HG02623 (cell line): Measurements from ENCODE around the gene SNX8.

Experiments
- ATAC-seq: cut with Tn5 transposase; IDR thresholded peaks from one replicate; pipeline ENCODE4 v1.9.1; 2021; ENCODE audit warnings: moderate library complexity; ENCODE audit not compliant: unreplicated experiment

The SNX8 gene

DNA sequence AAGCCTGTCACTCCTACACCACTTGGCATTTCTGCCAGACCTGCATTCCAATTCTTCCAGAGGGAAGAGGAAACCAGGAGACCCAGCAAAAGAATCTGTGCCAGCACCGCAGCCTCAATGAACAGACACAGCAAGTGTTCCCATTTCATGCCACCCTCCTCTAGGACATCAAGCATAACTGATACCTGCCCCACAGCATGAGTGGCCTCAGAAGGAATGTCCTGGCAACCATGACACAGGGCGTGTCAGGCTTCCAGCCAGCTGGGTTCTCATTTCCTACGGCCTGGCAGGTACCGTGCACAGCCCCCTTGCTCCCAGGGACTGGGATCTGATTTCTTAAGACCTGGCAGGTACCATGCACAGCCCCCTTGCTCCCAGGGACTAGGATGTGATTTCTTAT lies 89.3 kb downstream of the SNX8 start:
- ATAC-seq: no peak

DNA sequence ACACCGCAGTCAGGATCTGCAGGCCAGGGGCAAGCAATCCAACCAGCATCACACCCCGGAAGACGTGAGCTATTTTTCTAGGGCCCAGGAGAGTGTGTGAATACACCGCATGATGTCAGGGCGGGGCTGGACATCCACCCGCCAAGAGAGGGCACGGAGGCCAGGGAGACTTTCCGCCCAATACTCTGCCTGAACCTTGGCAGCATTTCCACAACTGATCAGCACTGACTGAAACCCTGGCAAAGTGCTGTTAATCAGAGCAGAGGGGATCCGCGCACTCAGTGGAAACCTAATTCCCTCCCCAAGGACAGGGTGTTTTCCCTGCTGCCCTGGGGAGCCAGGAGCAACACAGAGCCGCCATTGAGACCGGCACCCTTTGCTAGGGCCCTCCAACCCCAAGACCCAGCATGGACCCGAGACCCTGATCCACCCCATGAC lies 89.7 kb downstream of the SNX8 start:
- ATAC-seq: no peak

DNA sequence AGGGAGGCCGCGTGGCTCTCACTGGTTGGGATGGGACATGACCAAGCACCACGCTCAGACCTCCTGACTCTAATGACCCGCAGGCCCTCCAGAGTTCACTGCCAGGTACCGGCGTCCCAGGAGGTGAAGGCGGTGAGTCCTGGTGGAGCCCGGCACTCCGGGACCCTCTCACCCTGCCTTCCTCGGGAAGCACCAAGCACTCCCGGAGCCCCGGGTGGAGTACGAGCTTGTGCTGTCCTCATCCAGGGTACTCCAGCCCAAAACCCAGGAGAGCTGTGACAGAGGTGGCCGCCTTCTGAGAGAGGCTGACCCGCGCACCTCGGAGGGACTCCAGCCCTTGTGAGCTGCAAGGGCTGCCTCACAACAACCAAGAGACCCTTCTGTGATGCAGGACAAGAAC lies 90.9 kb downstream of the SNX8 start:
- no peak for ATAC-seq

DNA sequence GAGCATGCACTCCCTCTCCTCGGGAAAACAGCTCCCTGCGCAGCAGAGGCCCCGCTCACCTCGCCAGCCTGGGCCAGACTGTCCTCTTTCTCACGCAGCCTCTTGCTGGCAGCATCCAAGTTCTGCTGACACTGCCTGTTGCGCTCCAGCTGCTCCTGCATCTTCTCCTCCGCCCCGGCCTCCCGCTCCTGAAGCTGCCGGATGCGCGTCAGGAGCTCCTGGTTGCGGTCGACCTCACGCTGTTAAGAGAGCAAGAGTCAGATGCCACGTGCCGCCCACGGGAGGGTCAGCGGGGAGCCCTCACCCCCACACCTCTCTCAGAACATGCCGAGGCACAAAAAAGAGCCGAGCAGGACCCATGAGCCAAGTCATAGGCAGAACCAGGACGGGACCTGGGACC lies 91.7 kb downstream of the SNX8 start:
- ATAC-seq: no peak

DNA sequence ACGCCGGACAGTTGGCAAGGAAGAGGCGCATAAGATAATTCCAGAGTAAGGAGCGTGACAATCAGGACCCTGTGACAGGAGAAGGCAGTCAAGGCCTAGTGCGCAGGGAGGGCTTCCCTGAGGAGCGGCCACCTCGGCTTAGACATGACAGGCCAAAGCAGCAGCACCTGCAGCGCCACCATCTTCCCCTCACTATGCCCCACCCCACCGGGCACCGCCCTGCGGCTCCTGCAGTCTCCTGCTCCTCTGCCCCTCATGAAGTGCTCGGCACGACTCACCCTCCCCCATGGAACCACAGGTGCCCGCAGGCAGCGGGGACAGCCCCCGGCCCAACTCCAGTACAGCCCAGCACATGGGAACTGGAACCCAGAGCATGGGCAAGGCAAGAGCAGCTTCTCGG lies 93.3 kb downstream of the SNX8 start:
- ATAC-seq: no peak

DNA sequence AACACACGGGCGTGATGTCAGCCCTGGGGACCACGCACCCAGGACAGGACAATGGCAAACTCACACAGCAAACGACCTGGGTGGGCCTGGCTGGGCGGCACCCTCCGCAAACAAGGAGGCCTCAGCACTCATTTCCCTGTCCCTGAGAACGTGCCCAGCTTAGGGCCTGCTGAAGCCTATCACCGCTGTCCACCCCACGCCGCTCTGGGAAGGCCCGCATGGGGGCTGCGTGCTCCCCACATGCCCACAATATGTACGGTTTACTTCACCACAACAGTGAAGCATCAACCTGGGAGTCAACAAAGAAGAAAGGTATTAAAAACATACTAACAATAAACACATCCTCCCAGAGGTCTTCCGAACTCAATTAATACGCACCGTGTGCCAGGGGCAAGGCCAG lies 93.7 kb downstream of the SNX8 start:
- ATAC-seq: no peak

DNA sequence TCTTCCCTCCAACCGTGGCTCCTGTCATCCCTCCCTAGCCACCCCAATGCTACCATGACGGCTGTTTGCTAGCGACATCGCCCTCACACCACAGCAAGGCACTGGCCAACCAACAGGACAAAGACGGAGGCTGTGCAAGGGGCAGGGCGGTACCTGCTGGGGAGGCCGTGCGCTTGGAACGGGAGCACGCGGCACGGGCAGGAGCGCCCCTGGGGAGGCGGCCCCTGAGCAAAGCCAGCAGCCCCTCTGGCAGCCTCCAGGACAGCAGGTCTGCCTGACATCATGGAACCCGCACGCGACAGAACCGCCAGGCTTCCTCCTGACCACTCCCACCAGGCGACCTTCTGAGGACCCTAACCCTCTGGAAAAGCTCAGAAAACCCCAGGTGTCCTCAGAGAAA lies 94.2 kb downstream of the SNX8 start:
- no peak for ATAC-seq

DNA sequence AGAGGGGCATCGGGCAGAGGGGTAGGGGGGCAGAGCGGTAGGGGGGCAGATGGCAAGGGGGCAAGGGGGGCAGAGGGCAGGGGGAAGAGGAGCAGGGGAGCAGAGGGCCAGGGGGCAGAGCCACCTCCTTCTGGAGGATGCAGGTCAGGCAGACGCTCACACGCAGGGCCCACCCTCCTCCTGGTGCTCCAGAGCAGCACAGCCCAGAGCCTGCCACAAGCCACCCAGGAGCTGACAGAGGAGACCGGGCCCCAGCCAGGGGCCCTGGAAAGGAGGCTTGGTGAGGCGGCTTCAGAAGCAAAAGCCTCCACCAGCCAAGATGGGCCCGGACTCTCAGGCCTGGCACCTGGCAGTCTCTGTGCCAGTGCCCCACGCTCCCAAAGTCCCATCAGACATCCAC lies 94.6 kb downstream of the SNX8 start:
- no peak for ATAC-seq

DNA sequence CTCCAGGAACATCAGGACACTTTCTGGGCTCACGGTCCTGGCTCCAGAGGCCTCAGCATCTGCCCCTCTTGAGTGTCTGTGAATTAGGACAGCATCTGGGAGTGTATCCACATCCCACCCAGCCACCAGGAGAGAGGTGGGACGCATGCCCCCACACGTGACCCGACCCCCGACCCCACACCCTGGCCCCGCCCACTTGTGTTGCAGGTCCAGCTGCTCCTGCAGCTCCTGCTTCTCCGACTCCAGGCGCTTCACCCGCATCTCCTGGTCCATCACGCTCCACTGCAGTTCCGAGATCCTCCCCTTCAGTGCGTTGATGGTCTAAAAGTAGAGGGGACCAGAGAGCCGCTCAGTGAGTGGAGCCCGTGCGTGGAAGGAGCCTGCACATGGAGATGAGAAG lies 95.1 kb downstream of the SNX8 start:
- no peak for ATAC-seq

DNA sequence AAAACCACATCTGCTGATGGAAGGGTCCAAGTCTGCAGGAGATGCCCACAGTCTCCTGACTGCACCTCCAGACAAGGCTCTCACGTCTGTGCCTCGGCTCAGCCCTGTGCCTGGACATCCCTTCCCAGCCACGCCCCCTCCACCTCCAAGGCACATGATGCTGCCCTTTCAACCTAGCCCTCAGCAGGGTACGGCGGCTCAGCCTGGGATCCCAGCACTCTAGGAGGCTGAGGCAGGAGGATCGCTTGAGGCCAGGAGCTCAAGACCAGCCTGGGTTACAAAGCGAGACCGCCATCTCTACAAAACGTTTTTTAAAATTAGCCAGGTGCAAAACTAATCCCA lies 95.8 kb downstream of the SNX8 start:
- ATAC-seq: no peak

DNA sequence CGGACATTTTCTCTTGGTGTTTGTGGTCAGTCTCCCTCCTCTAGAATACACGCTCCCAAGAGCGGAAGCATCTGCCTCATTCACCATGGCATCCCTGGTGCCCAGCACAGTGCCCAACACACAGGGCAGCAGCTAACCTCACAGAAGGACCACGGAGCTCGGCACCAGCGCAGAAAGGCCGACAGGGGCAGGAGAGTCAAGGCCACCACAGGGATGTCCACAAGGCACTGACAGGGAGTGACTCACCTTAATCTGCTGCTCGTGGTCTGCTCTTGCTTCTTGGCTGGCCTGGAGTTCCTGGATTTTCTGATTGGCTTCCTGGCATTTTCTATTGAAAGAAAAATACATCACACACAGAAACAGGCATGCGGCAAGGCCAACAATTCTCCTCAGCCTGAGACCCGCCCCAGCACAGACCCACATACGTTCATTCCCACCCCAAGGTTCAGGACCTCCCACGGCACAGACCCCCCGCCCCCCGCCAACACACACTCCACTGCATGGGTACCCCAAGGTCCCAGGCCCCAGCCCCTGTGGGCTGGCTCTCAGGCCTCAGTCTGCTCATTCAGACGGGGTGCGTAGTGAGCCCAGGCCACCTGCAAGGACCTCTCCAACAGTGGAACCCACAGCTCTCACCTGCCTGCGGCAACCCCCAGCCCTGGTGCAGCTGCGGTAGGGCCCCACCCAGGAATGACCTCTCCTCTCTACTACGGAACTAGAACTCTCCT lies 96.4 kb downstream of the SNX8 start:
- no peak for ATAC-seq

DNA sequence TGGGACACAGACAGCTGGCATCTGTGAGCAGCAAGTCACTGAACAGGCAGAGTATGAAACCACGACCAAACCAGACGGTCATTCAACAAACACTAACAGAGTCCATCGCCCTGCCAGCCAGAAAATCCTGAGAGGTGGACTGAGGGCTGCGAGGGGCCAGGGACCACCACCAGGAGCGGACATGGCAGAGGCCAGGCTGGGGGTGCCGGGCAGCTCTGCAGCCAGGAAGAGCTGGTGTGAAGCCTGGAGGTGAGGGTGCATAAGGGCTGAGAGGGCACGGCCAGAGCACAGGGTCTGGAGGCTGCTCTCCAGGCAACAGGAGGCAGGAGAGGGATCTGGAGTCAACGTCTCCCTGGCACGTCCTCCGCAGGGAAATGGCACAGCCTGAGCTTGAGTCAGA lies 97.0 kb downstream of the SNX8 start:
- ATAC-seq: no peak

DNA sequence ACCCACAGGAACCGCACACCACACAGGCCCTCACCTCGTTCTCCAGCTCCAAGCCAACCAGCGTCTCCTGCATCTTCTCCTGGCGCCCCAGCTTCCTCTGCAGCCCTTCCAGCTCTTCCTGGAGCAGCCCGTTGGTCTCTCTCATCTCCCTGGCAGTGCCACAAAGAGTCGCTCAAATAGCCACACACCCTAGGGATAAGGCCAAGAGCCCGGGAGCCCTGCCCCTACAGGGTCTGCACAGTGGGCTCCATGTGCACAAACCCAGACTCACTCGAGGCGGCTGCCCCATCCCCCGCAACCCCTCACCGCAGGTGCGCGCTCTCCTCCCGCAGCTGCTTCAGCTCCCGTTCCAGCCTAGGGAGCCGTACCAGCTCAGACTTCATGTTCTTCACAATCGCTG lies 98.4 kb downstream of the SNX8 start:
- no peak for ATAC-seq

DNA sequence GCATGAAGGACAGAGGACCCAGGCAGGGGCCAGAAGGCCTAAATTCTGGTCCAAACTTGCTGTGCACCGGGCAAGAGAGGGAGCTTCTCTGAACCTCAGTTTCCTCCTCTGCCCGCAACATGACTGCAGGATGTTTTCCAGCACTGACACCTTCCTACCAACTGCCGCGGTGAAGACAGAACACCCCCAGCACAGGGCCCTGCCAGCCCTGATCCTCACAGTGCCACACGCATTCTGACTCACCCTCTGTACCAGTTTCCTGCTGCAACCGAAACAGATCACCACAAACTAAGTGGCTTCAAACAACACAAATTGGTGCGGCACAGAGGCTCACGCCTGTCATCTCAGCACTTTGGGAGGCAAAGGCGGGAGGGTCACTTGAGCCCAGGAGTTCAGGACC lies 99.6 kb downstream of the SNX8 start:
- no peak for ATAC-seq

DNA sequence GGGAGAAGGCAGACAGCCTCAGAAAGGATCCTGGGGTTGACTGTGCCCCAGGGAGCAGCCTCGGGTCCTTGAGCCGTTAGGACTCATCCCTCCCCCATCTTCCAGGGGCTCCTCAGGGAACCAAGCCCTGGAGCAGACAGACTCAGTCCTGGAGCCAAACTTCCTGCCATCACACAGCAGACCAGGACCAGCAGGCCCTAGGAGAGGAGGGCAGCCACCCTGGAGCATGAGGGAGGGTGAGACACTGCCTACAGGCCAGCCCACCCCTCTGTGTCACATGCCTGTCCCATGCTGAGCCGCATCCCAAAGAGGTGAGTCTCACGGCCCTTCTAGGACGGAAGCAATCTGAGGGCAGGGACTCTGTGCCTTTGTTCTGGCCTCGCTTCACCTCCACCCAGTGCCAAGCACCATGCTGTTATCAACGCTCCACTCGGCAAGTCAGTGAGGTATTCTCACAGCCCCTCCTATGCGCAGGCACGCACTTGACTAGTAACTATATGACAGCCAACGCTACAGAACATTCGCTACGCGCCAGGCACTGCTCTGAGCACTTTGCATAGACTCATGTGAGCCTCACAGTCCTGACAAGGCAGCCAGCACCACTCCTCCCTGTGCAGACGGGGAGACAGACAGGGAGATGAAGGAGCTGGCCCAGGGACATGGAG lies 100.6 kb downstream of the SNX8 start:
- no peak for ATAC-seq

DNA sequence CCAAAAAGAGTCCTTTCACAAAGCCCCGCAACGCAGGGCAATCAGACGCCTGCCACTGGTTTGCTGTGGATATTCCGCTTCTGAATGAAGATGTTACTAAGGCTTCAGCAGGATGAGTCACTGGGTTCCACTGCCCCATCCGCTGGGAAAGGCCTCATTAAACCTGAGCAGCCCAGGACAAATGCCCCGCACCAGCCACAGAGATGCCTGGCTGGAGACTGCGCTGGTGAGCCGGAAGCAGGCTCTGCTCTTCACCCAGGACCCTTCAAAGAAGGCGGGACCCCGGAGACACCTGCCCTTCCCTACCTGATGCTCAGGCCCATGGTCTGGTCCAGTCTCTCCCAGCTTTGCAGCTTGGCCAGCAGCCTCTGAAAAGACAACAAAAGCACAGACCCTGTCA lies 101.3 kb downstream of the SNX8 start:
- no peak for ATAC-seq

DNA sequence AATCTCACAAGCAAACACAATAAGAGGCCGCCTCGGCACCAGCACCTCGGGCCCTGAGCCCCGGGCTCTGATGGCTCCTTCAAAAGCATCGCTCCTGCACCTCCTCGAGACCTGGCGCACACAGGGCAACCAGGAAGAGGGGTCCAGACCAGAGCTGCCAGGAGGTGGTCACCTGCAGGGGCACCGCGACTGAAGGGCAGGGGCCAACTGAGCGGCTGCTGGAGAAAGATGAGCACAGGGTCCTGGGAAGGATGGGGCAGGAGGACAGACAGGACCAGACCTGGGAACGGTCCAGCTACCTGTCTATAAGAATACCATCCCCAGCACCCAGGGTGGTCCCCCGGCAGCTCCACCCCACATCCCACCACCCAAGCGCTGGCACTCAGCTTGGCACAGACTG lies 102.3 kb downstream of the SNX8 start:
- ATAC-seq: no peak

DNA sequence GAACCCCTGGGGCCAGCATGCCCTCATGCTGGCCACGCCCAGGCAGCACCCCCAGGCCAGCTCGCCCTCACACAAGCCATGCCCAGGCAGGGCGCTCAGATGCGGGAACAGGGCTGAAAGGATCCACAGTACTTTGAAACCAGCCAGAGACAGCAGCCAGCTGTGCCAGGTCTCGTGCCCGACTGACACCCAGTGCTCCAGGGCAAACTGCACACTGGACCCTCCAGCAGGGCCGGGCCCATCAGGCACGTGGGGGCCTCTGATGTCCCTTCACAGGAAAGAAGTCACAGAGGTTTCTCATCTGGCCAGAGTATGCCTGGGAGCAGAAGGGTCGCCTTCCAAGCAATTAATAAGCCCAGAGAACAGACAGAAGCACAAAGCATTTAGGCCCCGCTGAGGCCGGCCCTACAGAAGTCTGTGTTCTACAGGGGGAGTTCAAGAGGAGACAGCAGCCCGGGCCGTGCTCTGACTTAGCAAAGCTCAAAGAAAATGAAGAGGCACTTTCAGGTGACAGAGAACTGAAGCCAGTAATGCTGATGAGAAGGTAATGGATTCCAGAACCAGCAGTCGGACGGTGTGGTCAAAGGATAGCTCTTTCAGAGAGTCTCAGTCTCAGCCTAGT lies 102.9 kb downstream of the SNX8 start:
- ATAC-seq: no peak

DNA sequence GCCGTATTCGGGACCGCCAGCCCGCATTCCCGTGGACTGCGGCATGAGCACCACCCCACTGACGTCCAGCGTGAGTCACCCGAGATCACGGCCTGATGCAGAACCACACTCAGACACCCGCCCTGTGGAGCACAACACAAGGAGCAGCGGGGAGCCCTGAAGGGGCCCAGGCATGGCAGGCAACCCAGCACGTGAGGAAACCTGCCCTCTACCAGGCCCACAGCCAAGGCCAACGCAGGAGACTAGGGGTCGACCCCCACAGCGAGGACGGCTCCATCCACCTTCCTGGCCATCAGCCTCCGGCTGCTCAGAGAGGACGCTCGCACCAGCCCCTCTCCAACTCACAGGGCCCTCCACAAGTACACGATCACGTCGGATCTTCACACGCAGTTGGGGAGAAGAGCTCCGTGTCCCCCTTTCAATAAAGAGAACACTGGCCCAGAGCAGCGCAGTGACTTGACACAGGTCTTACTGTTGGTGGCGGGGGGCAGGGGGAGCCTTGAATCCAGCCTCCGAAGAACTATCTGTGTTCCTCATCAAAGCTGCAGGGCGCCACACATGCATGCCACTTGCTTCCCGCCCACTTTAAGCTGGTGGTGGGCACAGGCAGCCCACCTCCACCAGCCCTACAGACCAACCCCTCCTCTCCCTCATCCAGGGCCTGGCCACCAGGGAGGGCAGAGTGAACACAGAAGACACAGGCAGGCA lies 103.5 kb downstream of the SNX8 start:
- no peak for ATAC-seq

DNA sequence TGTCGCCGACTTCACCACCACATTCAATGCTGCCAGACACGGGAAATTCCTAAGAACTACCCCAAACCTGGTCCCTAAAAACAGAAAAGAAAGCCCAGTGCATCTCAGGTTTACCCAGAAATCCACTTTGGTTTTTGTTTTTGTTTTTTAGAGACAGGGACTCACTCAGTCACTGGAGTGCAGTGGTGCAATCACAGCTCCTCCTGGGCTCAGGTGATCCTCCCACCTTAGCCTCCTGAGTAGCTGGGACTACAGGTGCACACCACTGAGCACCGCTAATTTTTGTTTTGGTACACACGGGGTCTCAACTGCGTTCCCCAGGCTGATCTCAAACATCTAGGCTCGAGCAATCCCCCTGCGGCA lies 104.3 kb downstream of the SNX8 start:
- ATAC-seq: no peak

DNA sequence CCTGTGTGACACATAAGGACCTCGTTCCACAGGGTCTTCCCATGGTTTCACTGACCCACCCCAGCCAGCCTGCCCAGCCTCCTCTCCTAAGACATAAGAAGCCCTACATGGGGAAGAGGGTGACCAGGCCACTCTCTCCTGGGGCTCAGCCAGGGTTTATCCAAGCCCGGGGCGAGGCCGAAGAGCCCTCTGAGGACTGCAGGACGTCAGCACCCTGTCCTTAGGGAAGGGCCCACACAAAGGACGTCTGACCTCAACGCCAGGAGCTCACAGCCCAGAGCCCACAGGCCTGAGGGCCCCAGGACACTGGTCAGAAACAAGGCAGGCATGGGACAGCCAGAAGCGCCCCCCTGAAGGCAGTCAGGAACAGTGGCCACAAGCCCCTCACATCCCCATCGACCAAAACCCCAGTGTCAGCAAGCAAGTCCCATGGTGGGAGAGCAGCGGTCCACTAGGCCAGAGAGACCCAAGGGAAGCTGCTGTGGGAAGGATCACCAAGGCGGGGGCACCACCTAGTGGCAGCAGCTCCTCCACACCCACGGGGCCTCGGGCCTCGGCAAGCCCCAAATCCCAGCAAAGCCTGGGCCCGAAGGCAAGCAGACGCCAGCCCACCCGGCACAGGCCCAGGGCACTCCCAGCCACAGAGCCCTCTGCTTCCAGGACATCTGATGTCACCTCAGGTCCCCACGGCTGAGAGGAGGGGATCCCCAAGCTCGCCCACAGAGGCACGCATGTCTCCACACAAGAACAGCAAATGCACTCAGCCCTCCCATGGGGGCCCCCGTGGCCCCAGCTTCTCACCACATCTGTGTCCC lies 104.9 kb downstream of the SNX8 start:
- peak; percentile 64 for ATAC-seq
